DMS153 (cell line): ENCODE measurements around the gene CCNI2.

Experiments used
- DNase-seq: peaks from one replicate; lab custom pipeline; 2025; lab: John Stamatoyannopoulos, UW

The CCNI2 gene

GRCh38 chr5:132765311-132766019 lies 18.2 kb downstream of the CCNI2 start:
- DNase-seq: no peak

GRCh38 chr5:132766020-132766805 lies 19.0 kb downstream of the CCNI2 start:
- DNase-seq: no peak

- no peak for DNase-seq
These were observed 19.5 kb downstream of the CCNI2 start for GRCh38 chr5:132766806-132767055.

- no peak for DNase-seq
These were observed 19.9 kb downstream of the CCNI2 start for GRCh38 chr5:132767150-132767549.

GRCh38 chr5:132768485-132768868 lies 21.3 kb downstream of the CCNI2 start:
- no peak for DNase-seq

- DNase-seq: no peak
These were observed 23.4 kb downstream of the CCNI2 start for GRCh38 chr5:132770476-132771159.

- DNase-seq: no peak
These were observed 24.3 kb downstream of the CCNI2 start for GRCh38 chr5:132771503-132771998.

GRCh38 chr5:132772291-132773070 lies 25.3 kb downstream of the CCNI2 start:
- DNase-seq: no peak

- DNase-seq: no peak
These were observed 25.9 kb downstream of the CCNI2 start for GRCh38 chr5:132773114-132773513.

- no peak for DNase-seq
These were observed 26.6 kb downstream of the CCNI2 start for GRCh38 chr5:132773601-132774355.

- no peak for DNase-seq
These were observed 27.2 kb downstream of the CCNI2 start for GRCh38 chr5:132774406-132774805.

GRCh38 chr5:132774896-132775295 lies 27.7 kb downstream of the CCNI2 start:
- DNase-seq: no peak

- no peak for DNase-seq
These were observed 28.3 kb downstream of the CCNI2 start for GRCh38 chr5:132775476-132775961.

- DNase-seq: no peak
These were observed 29.1 kb downstream of the CCNI2 start for GRCh38 chr5:132776131-132776937.

- DNase-seq: no peak
These were observed 29.6 kb downstream of the CCNI2 start for GRCh38 chr5:132776938-132777208.

- DNase-seq: no peak
These were observed 30.2 kb downstream of the CCNI2 start, which contains the start of gene SEPTIN8 for GRCh38 chr5:132777209-132778069. SEPTIN8 (minus strand) TSS chr5:132777239; CDS start chr5:132777137, 102 bp downstream.

GRCh38 chr5:132778129-132778528 lies 30.9 kb downstream of the CCNI2 start:
- no peak for DNase-seq

GRCh38 chr5:132778856-132779255 lies 31.6 kb downstream of the CCNI2 start:
- DNase-seq: no peak

- DNase-seq: no peak
These were observed 32.7 kb downstream of the CCNI2 start for GRCh38 chr5:132779961-132780360.

GRCh38 chr5:132780577-132780976 lies 33.4 kb downstream of the CCNI2 start:
- no peak for DNase-seq
